AG09309 (cell line): Measurements from ENCODE around the gene CROT.
A peak's percentile ranks its signal among the peaks of the same experiment; 100 is the strongest.

Experiments
- DNase-seq: peaks from one replicate; pipeline ENCODE4 v3.0.0-alpha.2; 2010; ENCODE audit warnings: low read depth
- H3K4me3 ChIP-seq: 2 replicates; pipeline ENCODE4 v1.5.1; 2011; ENCODE audit warnings: mild to moderate bottlenecking, low read depth, low read length, moderate library complexity; ENCODE audit not compliant: control insufficient read depth
- TF ChIP-seq, protein P1 (sequence below): IDR thresholded peaks from 2 replicates; pipeline ENCODE4 v1.5.1; 2011; ENCODE audit warnings: mild to moderate bottlenecking, low read depth, low read length, inconsistent platforms; ENCODE audit not compliant: insufficient read depth, control insufficient read depth; ENCODE audit errors: missing control alignments

The CROT gene

DNA sequence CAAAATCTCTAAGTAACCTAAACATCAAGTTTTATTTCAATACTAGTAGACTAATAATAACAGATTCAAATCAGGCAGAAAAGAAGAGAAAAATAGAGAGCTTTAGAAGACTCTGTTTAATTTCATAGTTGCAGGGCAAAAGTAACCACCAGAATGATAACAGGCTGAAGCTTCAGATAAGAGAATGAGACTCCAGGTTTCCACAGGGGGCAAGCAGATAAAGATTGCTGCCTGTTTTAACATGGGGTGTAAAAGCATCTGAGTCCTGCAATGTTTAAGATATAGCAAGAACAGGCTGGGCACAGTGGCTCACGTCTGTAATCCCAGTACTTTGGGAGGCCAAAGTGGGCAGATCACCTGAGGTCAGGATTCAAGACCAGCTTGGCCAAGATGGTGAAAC is 11.0 kb downstream of the CROT start:
- no peak for DNase-seq
- TF ChIP-seq, protein P1, sequence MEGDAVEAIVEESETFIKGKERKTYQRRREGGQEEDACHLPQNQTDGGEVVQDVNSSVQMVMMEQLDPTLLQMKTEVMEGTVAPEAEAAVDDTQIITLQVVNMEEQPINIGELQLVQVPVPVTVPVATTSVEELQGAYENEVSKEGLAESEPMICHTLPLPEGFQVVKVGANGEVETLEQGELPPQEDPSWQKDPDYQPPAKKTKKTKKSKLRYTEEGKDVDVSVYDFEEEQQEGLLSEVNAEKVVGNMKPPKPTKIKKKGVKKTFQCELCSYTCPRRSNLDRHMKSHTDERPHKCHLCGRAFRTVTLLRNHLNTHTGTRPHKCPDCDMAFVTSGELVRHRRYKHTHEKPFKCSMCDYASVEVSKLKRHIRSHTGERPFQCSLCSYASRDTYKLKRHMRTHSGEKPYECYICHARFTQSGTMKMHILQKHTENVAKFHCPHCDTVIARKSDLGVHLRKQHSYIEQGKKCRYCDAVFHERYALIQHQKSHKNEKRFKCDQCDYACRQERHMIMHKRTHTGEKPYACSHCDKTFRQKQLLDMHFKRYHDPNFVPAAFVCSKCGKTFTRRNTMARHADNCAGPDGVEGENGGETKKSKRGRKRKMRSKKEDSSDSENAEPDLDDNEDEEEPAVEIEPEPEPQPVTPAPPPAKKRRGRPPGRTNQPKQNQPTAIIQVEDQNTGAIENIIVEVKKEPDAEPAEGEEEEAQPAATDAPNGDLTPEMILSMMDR: no peak
- no peak overlapping the region for H3K4me3 ChIP-seq

DNA sequence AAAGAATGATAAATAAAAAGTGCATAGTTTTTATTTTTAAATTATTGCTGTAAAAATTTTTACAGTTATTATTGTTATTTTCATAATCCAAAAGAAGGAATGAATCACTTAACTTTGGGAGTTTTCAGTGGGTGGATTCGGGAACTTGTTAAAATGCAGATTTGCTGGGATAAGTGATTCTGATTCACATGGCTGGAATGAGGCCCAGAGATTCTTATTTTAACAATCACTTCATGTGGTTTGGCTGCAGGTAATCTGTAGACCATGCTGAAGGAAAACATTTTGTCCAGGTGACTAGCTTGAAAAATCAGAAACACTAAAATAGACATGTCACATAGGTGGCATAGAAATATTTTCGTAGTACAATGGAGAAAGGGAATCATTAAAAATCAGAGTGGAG is 13.9 kb downstream of the CROT start:
- no peak for DNase-seq
- TF ChIP-seq, protein P1: no peak
- H3K4me3 ChIP-seq: no peak overlapping the region

DNA sequence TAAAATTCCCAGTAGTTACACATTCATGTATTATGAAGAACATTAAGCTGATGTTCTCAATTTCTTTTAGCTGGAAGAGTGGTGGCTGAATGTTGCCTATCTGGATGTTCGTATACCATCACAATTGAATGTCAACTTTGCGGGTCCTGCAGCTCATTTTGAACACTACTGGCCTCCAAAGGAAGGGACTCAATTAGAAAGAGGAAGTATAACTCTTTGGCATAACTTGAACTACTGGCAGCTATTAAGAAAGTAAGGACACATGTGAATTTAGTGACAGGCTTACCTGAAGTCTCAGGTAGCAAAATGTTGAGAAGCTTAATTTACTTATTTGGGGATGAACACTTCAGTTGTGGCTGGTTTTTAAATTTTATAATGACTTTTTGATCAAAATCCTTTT is 15.9 kb downstream of the CROT start:
- H3K4me3 ChIP-seq: no peak overlapping the region
- DNase-seq: no peak
- TF ChIP-seq, protein P1: no peak

DNA sequence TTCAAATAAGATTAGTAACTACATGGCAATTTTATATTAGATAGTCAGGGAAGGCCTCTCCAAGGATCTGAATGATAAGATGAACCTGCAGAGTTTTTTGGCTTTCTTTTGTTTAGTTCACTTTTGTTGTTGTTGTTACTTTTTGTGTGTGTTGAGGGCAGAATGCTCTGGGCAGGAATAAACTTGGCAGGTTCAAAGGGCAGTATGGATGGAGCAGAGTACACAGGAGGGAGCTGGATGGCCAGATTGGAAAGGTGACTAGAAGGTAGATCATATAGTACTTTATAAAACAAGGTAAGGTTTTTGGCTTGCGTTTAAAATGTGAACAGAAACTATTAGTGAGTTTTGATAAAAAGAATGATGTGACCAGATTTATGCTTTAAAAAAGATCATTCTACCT is 17.9 kb downstream of the CROT start:
- H3K4me3 ChIP-seq: no peak overlapping the region
- TF ChIP-seq, protein P1: no peak
- DNase-seq: no peak

DNA sequence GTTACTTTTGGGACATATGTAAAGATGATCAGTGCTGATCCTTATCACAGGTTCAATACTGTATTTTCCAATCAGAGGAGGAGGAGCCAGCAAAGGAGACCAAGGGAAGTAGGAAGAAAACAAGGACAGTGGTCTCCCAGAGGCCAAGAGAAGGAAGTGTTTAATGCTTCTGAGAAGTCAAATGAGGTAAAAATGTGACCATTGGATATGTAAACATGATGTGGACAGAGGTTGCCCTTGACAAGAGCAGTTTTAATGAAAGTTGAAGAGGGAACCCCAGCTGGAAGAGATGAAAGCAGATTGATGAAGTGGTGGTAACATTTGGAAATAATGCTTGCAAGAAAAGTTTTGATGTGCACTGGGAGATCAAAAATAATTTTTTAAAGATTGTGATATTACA is 18.8 kb downstream of the CROT start:
- TF ChIP-seq, protein P1: no peak

DNA sequence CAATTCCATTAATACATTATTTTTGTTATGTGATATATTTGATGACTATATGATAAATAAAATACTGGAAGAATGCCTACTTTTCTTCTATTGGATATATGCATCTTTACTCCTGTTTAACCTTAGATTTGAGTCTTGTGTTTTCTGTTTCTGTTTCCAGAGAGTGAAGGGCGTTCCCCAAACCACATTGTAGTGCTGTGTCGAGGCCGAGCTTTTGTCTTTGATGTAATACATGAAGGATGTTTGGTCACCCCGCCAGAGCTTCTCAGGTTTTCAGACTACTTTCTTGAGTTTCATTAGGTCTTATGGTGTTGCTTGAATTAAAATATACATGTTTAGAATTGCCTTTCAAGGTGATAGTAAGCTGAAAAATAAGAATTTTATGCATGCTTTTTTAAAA is 23.8 kb downstream of the CROT start:
- no peak for DNase-seq
- no peak overlapping the region for H3K4me3 ChIP-seq
- TF ChIP-seq, protein P1: no peak

More for the DNA sequence above, 18.8 kb downstream of the CROT start:
- no peak for DNase-seq
- H3K4me3 ChIP-seq: no peak overlapping the region

DNA sequence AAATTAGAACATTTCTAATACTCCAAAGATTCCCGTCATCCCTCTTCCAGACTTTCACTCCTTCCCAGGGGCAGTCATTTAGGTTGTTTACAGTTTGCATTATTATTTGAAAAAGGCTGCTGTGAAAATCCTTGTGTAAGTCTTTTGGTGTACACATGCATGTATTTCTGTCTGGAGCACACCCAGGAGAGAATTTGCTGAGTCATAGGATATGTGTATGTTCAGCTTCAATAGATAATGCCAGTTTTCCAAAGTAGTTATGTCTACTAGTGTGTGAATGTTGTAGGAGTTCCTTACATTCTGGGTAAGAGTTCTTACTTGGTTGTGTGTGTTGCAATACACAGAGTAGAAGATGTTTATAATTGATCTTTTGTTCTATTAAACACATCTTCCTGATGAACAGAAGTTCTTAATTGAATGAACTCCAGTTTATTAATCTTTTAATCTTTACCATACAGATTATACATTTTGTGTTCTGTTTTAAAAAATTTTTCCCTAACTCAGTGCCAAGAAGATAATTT is 25.3 kb downstream of the CROT start:
- DNase-seq: peak; percentile 1
- TF ChIP-seq, protein P1: no peak
- no peak overlapping the region for H3K4me3 ChIP-seq
